H9 (cell line): ENCODE results near the gene ITGA4. TPM values are rescaled to one million over a fixed set of nuclear protein-coding genes. Genes with fewer than 3 reads are reported as not detected.

Experiments
- DNase-seq: peaks from one replicate; pipeline ENCODE4 v3.0.0-alpha.2; 2017
- H2AFZ ChIP-seq: one replicate; pipeline ENCODE4 v1.6.1; 2013; ENCODE audit warnings: mild to moderate bottlenecking, low read length, control low read depth, moderate library complexity
- H2AK5ac ChIP-seq: 2 replicates; pipeline ENCODE4 v1.6.1; 2013; ENCODE audit warnings: low read length, control low read depth, mixed read lengths; ENCODE audit not compliant: insufficient read length
- H2BK120ac ChIP-seq: one replicate; pipeline ENCODE4 v1.6.1; 2013; ENCODE audit warnings: low read depth, mild to moderate bottlenecking, low read length, control low read depth, inconsistent platforms; ENCODE audit not compliant: poor library complexity, severe bottlenecking
- H2BK12ac ChIP-seq: 2 replicates; pipeline ENCODE4 v1.6.1; 2013; ENCODE audit warnings: low read length, control low read depth, mixed read lengths, low read depth; ENCODE audit not compliant: insufficient read length
- H2BK15ac ChIP-seq: 2 replicates; pipeline ENCODE4 v1.6.1; 2013; ENCODE audit warnings: low read depth, low read length, control low read depth
- H2BK20ac ChIP-seq: one replicate; pipeline ENCODE4 v1.6.1; 2013; ENCODE audit warnings: low read depth, mild to moderate bottlenecking, low read length, control low read depth, inconsistent platforms; ENCODE audit not compliant: poor library complexity, severe bottlenecking
- H2BK5ac ChIP-seq: 2 replicates; pipeline ENCODE4 v1.6.1; 2013; ENCODE audit warnings: low read length, control low read depth, mixed read lengths; ENCODE audit not compliant: insufficient read length
- H3K14ac ChIP-seq: 2 replicates; pipeline ENCODE4 v1.6.1; 2013; ENCODE audit warnings: low read length, control low read depth; ENCODE audit not compliant: insufficient read depth
- H3K18ac ChIP-seq: 2 replicates; pipeline ENCODE4 v1.6.1; 2013; ENCODE audit warnings: low read depth, mild to moderate bottlenecking, mixed read lengths, low read length, control low read depth; ENCODE audit not compliant: insufficient read length
- H3K23ac ChIP-seq: 2 replicates; pipeline ENCODE4 v1.6.1; 2013; ENCODE audit warnings: low read length, control low read depth, mixed read lengths, low read depth; ENCODE audit not compliant: insufficient read length
- H3K23me2 ChIP-seq: 2 replicates; pipeline ENCODE4 v1.6.1; 2013; ENCODE audit warnings: low read depth, mild to moderate bottlenecking, mixed read lengths, low read length, control low read depth; ENCODE audit not compliant: insufficient read length, poor library complexity, severe bottlenecking
- H3K27ac ChIP-seq: 2 replicates; pipeline ENCODE4 v1.5.1; 2013; ENCODE audit warnings: low read length, control low read depth, mixed read lengths, low read depth; ENCODE audit not compliant: insufficient read length
- H3K27me3 ChIP-seq: 2 replicates; pipeline ENCODE4 v1.6.1; 2013; ENCODE audit warnings: low read length, control low read depth, inconsistent platforms; ENCODE audit not compliant: insufficient read depth
- H3K4ac ChIP-seq: 2 replicates; pipeline ENCODE4 v1.6.1; 2013; ENCODE audit warnings: low read depth, mild to moderate bottlenecking, control low read depth, inconsistent platforms, low read length, moderate library complexity
- H3K4me1 ChIP-seq: 2 replicates; pipeline ENCODE4 v1.6.1; 2013; ENCODE audit warnings: low read length, control low read depth, inconsistent platforms; ENCODE audit not compliant: insufficient read depth
- H3K4me2 ChIP-seq: 2 replicates; pipeline ENCODE4 v1.6.1; 2013; ENCODE audit warnings: low read length, control low read depth, mixed read lengths; ENCODE audit not compliant: insufficient read length, insufficient read depth
- H3K56ac ChIP-seq: 2 replicates; pipeline ENCODE4 v1.6.1; 2013; ENCODE audit warnings: low read depth, mild to moderate bottlenecking, mixed read lengths, low read length, control low read depth; ENCODE audit not compliant: insufficient read length
- H3K79me1 ChIP-seq: 2 replicates; pipeline ENCODE4 v1.6.1; 2013; ENCODE audit warnings: low read depth, mild to moderate bottlenecking, moderate library complexity, low read length, control low read depth, inconsistent platforms; ENCODE audit not compliant: insufficient read depth, poor library complexity, severe bottlenecking
- H3K79me2 ChIP-seq: 2 replicates; pipeline ENCODE4 v1.6.1; 2013; ENCODE audit warnings: low read length, control low read depth, inconsistent platforms; ENCODE audit not compliant: insufficient read depth
- H3K9ac ChIP-seq: 2 replicates; pipeline ENCODE4 v1.6.1; 2013; ENCODE audit warnings: low read length, control low read depth, mixed read lengths; ENCODE audit not compliant: insufficient read length; ENCODE audit errors: extremely low read depth
- H3K9me3 ChIP-seq: one replicate; pipeline ENCODE4 v1.6.1; 2013; ENCODE audit warnings: low read depth, low read length, inconsistent platforms; ENCODE audit not compliant: control insufficient read depth
- H3T11ph ChIP-seq: one replicate; pipeline ENCODE4 v1.6.1; 2013; ENCODE audit warnings: mild to moderate bottlenecking, low read length, control low read depth, inconsistent platforms
- H4K20me1 ChIP-seq: one replicate; pipeline ENCODE4 v1.6.1; 2013; ENCODE audit not compliant: control insufficient read depth, insufficient read length, insufficient read depth
- H4K5ac ChIP-seq: 2 replicates; pipeline ENCODE4 v1.6.1; 2013; ENCODE audit warnings: low read depth, mild to moderate bottlenecking, mixed read lengths, low read length, control low read depth; ENCODE audit not compliant: insufficient read length
- H4K8ac ChIP-seq: replicated peaks from 2 replicates; pipeline ENCODE4 v1.6.1; 2013; ENCODE audit warnings: low read length, control low read depth, mixed read lengths, low read depth; ENCODE audit not compliant: insufficient read length
- H4K91ac ChIP-seq: 2 replicates; pipeline ENCODE4 v1.6.1; 2013; ENCODE audit warnings: low read depth, mild to moderate bottlenecking, moderate library complexity, mixed read lengths, low read length, control low read depth; ENCODE audit not compliant: insufficient read length
- H3K27ac Mint-ChIP-seq, 3 experiments: 2 replicates in 2 of 3; 3 replicates in 1 of 3; pipeline ENCODE4 v1.8.0; 2020 to 2021; ENCODE audit warnings: mixed read lengths in 3 of 3, mild to moderate bottlenecking in 1 of 3, moderate library complexity in 1 of 3
- H3K27me3 Mint-ChIP-seq: 2 replicates; pipeline ENCODE4 v1.8.0; 2021; ENCODE audit warnings: low read depth, mild to moderate bottlenecking, moderate library complexity, mixed read lengths
- H3K36me3 Mint-ChIP-seq, 3 experiments: 2 replicates in 2 of 3; 3 replicates in 1 of 3; pipeline ENCODE4 v1.8.0; 2020 to 2021; ENCODE audit warnings: low read depth in 3 of 3, mixed read lengths in 3 of 3; ENCODE audit not compliant: insufficient read depth in 1 of 3
- H3K4me1 Mint-ChIP-seq, 2 experiments: 2 replicates each; pipeline ENCODE4 v1.8.0; 2020; ENCODE audit warnings: mixed read lengths in 2 of 2
- H3K4me3 Mint-ChIP-seq, 2 experiments: 2 replicates in 1 of 2; 3 replicates in 1 of 2; pipeline ENCODE4 v1.8.0; 2020 to 2021; ENCODE audit warnings: mild to moderate bottlenecking in 2 of 2, mixed read lengths in 2 of 2, moderate library complexity in 1 of 2
- H3K9me3 Mint-ChIP-seq, 2 experiments: 2 replicates in 1 of 2; 3 replicates in 1 of 2; pipeline ENCODE4 v1.8.0; 2020; ENCODE audit warnings: mild to moderate bottlenecking in 2 of 2, mixed read lengths in 2 of 2, moderate library complexity in 1 of 2
- CTCF ChIP-seq: fragments of 200-600 bp; sonication (generic); conservative IDR thresholded peaks from 3 replicates; pipeline ENCODE4 v1.8.0; 2021; ENCODE audit warnings: antibody characterized with exemption, mild to moderate bottlenecking
- WGBS: extraction: QIAGEN DNeasy Blood & Tissue Kit; methylation state at CpG from one replicate; pipeline ENCODE4 v1.1.7; 2013; ENCODE audit warnings: missing lambda C conversion rate, low lambda C conversion rate, mixed read lengths; ENCODE audit not compliant: insufficient read length; ENCODE audit errors: extremely low coverage; 5-methylcytosine and 5-hydroxymethylcytosine counted together
- total RNA-seq: library from RNA; stranded (reverse); gene quantifications from 2 replicates; pipeline ENCODE4 v1.2.1, GENCODE V29; 2021

Gene ITGA4
- total RNA-seq, 1 experiment from 2014 or later = 1.3 TPM

GRCh38 chr2:181546086-181546485 lies 88.9 kb downstream of the ITGA4 start:
- H4K91ac ChIP-seq = no peak overlapping the region
- H3K9me3 ChIP-seq = no peaks in the 10 kb centered on the region
- H3K23ac ChIP-seq = no peak overlapping the region
- WGBS = no CpG with 5 or more reads among the region's 3 CpGs
- H2BK20ac ChIP-seq = no peak overlapping the region
- no peak overlapping the region for H2AK5ac ChIP-seq
- H3K14ac ChIP-seq = no peak overlapping the region
- H4K20me1 ChIP-seq = no peaks in the 10 kb centered on the region
- H3K27me3 ChIP-seq = no peaks in the 10 kb centered on the region
- no peaks in the 10 kb centered on the region for H3K79me2 ChIP-seq
- no peak overlapping the region for H3K56ac ChIP-seq
- no peak overlapping the region for H3T11ph ChIP-seq
- Mint-ChIP-seq H3K36me3 (peaks cover 0 to 5% (median 0%) of the 10 kb centered on the region in 3 experiments; a peak in 1 of 7 replicates), H3K4me3 (no peak overlapping the region), H3K9me3 (no peaks in the 10 kb centered on the region; a peak in 1 of 5 replicates), H3K27me3 (no peaks in the 10 kb centered on the region), H3K27ac (no peak overlapping the region), H3K4me1 (peaks cover 0 to 3% of the 10 kb centered on the region in 2 experiments; a peak in 1 of 4 replicates)
- no peak overlapping the region for H3K9ac ChIP-seq
- H3K23me2 ChIP-seq = no peaks in the 10 kb centered on the region
- no peak overlapping the region for H2BK5ac ChIP-seq
- no peak overlapping the region for H2BK15ac ChIP-seq
- H2BK12ac ChIP-seq = no peak overlapping the region
- no peak overlapping the region for H3K4me2 ChIP-seq
- no peak overlapping the region for H2BK120ac ChIP-seq
- H3K27ac ChIP-seq = no peak overlapping the region
- no peak overlapping the region for H3K18ac ChIP-seq
- H3K4ac ChIP-seq = no peak overlapping the region
- no peak overlapping the region for H2AFZ ChIP-seq
- no peaks in the 10 kb centered on the region for H3K4me1 ChIP-seq
- DNase-seq = no peak
- no peak overlapping the region for H4K8ac ChIP-seq
- no peak for TF ChIP-seq CTCF
- H3K79me1 ChIP-seq = no peaks in the 10 kb centered on the region
- no peak overlapping the region for H4K5ac ChIP-seq
